Esophagus muscularis mucosa (tissue), 4 donors: ENCODE results near the gene MTUS2. TPM values are rescaled to one million over a fixed set of nuclear protein-coding genes. Genes with fewer than 3 reads are reported as not detected.

ENCODE experiments used
- DNase-seq: peaks from one replicate; pipeline ENCODE4 v3.0.0-alpha.2; 2017; ENCODE audit errors: extremely low spot score
- H3K27ac ChIP-seq, 4 donors: fragments of 200-600 bp; sonication (generic); replicated peaks in 1 of 4; 1 replicate in 3 of 4; 2 replicates in 1 of 4; pipeline ENCODE4 v1.5.1; 2016 to 2019; ENCODE audit warnings: mild to moderate bottlenecking in 1 of 4
- H3K27me3 ChIP-seq, 4 donors: fragments of 200-600 bp; sonication (generic); one replicate each; pipeline versions ENCODE4 v1.5.1 to v1.6.0; 2016 to 2019
- H3K36me3 ChIP-seq, 4 donors: fragments of 200-600 bp; sonication (generic); one replicate each; pipeline ENCODE4 v1.5.1; 2016 to 2019
- H3K4me1 ChIP-seq, 4 donors: fragments of 200-600 bp; sonication (generic); one replicate each; pipeline ENCODE4 v1.5.1; 2016 to 2019
- H3K4me3 ChIP-seq, 4 donors: fragments of 200-600 bp; sonication (generic); 1 replicate in 2 of 4; 2 replicates in 2 of 4; pipeline ENCODE4 v1.5.1; 2016 to 2019; ENCODE audit warnings: mild to moderate bottlenecking in 4 of 4, moderate library complexity in 1 of 4
- H3K9me3 ChIP-seq, 4 donors: fragments of 200-600 bp; sonication (generic); 1 replicate in 3 of 4; 2 replicates in 1 of 4; pipeline ENCODE4 v1.5.1; 2016 to 2019
- CTCF ChIP-seq, 3 experiments: fragments of 200-600 bp in 2 of 3; fragments of 450-650 bp in 1 of 3; sonication (generic) in 2 of 3; IDR thresholded peaks; one replicate each; pipeline ENCODE4 v1.5.1; 2017 to 2019; ENCODE audit warnings: antibody characterized with exemption in 3 of 3, mild to moderate bottlenecking in 2 of 3, moderate library complexity in 1 of 3
- EP300 ChIP-seq: sonication (generic); formaldehyde crosslinking; IDR thresholded peaks from one replicate; pipeline ENCODE4 v1.6.1; 2017; ENCODE audit warnings: antibody characterized with exemption
- POLR2A ChIP-seq: fragments of 450-650 bp; IDR thresholded peaks from one replicate; pipeline ENCODE4 v1.6.1; 2017; ENCODE audit warnings: antibody characterized with exemption, moderate library complexity, mild to moderate bottlenecking, low read depth
- POLR2AphosphoS5 ChIP-seq, 2 donors: sonication (generic); formaldehyde crosslinking; IDR thresholded peaks; one replicate each; pipeline ENCODE4 v1.6.1; 2017; ENCODE audit warnings: antibody characterized with exemption in 2 of 2
- WGBS: methylation state at CpG from one replicate; pipeline ENCODE4 v1.1.5; 2018; 5-methylcytosine and 5-hydroxymethylcytosine counted together
- intact Hi-C: fragments of 100-400 bp; cut with DNase I; formaldehyde crosslinking; loops from one replicate; pipeline ENCODE4 v1.15.1; 2023
- total RNA-seq, 4 donors: library from RNA; depleted of rRNA; stranded (reverse); fragments of >200 nt; gene quantifications; one replicate each; pipeline versions ENCODE4 v1.1.0 to v1.2.1, GENCODE V29; 2016

The MTUS2 gene
- total RNA-seq, 4 donors from 2014 or later: 7.1 to 46.2 (median 12.8) TPM

DNA sequence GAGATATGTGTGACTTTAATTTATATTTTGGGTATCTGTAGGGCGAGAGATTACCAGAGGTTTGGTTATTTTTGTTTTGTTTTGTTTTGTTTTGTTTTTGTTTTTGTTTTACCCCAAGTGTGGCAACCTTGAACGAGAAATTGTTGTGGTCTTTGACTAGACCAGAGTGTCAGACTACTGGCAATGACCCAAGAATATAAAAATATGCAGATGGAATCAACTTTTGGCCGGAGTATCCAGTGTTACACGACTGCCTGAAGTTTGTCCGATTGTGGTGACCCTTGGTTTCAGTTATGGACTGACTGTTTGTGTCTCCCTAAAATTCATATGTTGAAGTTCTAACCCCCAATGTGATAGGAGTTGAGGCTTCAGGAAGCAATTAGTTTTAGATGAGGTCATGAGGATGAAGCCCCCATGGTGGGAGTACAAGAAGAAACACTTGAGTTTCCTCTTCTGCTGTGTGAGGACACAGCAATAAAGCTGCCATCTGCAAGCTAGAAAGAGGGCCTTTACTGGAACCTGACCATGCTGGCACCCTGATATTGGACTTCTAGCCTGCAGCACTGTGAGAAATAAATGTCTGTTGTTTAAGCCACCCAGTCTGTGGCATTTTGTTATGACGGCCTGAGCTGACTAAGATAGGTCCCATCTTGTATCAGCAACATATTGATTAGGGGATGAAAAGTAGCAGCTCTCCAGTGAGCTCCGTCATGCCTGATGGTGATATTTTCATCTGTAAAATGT, 261.7 kb downstream of the MTUS2 start:
- H3K27me3 ChIP-seq: no peaks in the 10 kb centered on the region
- H3K4me1 ChIP-seq: peaks cover 0 to 7% (median 3%) of the 10 kb centered on the region in 4 donors
- WGBS: 80% methylated on average over 7 of the region's 7 CpGs
- TF ChIP-seq POLR2AphosphoS5 (IDR thresholded peaks at IDR 0.05) (no peak), EP300 (no peak), POLR2A (no peak), CTCF (IDR thresholded peaks at IDR 0.05) (no peak)
- H3K36me3 ChIP-seq: no peaks in the 10 kb centered on the region
- H3K9me3 ChIP-seq: peaks cover 0 to 5% (median 0%) of the 10 kb centered on the region in 4 donors
- H3K4me3 ChIP-seq: no peak overlapping the region
- no peak overlapping the region for H3K27ac ChIP-seq
- intact Hi-C loops: no loop called here
- DNase-seq: no peak

- TF ChIP-seq EP300: no peak
- no peak for TF ChIP-seq CTCF (IDR thresholded peaks at IDR 0.05)
- TF ChIP-seq POLR2A: no peak
- no peak for TF ChIP-seq POLR2AphosphoS5 (IDR thresholded peaks at IDR 0.05)
- Histone ChIP-seq H3K4me1 (no peaks in the 10 kb centered on the region), H3K27ac (no peak overlapping the region), H3K36me3 (no peaks in the 10 kb centered on the region), H3K27me3 (no peaks in the 10 kb centered on the region), H3K4me3 (no peak overlapping the region), H3K9me3 (no peaks in the 10 kb centered on the region)
- intact Hi-C loops: no loop called here
- DNase-seq: no peak
- 53% methylated on average over 2 of the region's 2 CpGs for WGBS
These were observed 279.8 kb downstream of the MTUS2 start for GRCh38 chr13:29099781-29100406.

- intact Hi-C loops: no loop called here
- no peaks in the 10 kb centered on the region for H3K9me3 ChIP-seq
- WGBS: 88% methylated on average over 15 of the region's 15 CpGs
These were observed 280.6 kb downstream of the MTUS2 start for GRCh38 chr13:29100758-29101157.

GRCh38 chr13:29101409-29101808, 281.3 kb downstream of the MTUS2 start:
- no peak for DNase-seq
- H3K4me3 ChIP-seq: no peak overlapping the region
- no peaks in the 10 kb centered on the region for H3K4me1 ChIP-seq
- WGBS: 65% methylated on average over 2 of the region's 2 CpGs
- no peaks in the 10 kb centered on the region for H3K36me3 ChIP-seq
- TF ChIP-seq EP300 (no peak), POLR2A (no peak), POLR2AphosphoS5 (IDR thresholded peaks at IDR 0.05) (no peak), CTCF (IDR thresholded peaks at IDR 0.05) (no peak)
- H3K27ac ChIP-seq: no peak overlapping the region
- intact Hi-C loops: no loop called here
- H3K9me3 ChIP-seq: no peaks in the 10 kb centered on the region
- H3K27me3 ChIP-seq: no peaks in the 10 kb centered on the region

More at GRCh38 chr13:29100758-29101157, 280.6 kb downstream of the MTUS2 start:
- Histone ChIP-seq H3K4me1 (no peaks in the 10 kb centered on the region), H3K27me3 (no peaks in the 10 kb centered on the region), H3K27ac (no peak overlapping the region), H3K36me3 (no peaks in the 10 kb centered on the region), H3K4me3 (no peak overlapping the region)
- no peak for TF ChIP-seq EP300
- no peak for TF ChIP-seq POLR2AphosphoS5 (IDR thresholded peaks at IDR 0.05)
- TF ChIP-seq POLR2A: no peak
- no peak for DNase-seq

DNA sequence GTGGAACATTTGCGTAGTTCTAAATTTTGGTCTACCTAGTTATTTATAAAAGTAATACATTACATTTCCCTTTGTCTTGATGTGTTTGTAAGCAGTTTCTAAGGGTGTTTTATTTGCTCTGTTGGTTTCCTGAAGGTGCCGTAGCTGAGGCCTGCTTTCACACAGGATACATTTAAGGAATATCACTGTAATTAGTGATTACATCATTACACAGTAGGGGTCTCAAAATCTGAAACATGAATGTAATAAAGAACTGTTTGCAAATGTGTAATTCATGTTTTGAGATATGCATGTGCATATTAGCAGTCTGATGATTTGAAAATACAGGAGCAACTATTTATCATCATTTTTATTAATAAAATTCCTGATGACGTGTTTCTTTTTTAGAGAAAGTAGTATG, 281.8 kb downstream of the MTUS2 start:
- intact Hi-C loops: no loop called here
- 77% methylated on average over 3 of the region's 3 CpGs for WGBS
- TF ChIP-seq CTCF (IDR thresholded peaks at IDR 0.05) (no peak), POLR2A (no peak), EP300 (no peak), POLR2AphosphoS5 (IDR thresholded peaks at IDR 0.05) (no peak)
- no peaks in the 10 kb centered on the region for H3K4me1 ChIP-seq
- no peak overlapping the region for H3K27ac ChIP-seq
- H3K9me3 ChIP-seq: no peaks in the 10 kb centered on the region
- no peaks in the 10 kb centered on the region for H3K36me3 ChIP-seq
- no peak for DNase-seq
- no peak overlapping the region for H3K4me3 ChIP-seq
- H3K27me3 ChIP-seq: no peaks in the 10 kb centered on the region
